ENCODE results near the gene PRAC1.
A peak's percentile ranks its signal among the peaks of the same experiment; 100 is the strongest.

Gene PRAC1

DNA sequence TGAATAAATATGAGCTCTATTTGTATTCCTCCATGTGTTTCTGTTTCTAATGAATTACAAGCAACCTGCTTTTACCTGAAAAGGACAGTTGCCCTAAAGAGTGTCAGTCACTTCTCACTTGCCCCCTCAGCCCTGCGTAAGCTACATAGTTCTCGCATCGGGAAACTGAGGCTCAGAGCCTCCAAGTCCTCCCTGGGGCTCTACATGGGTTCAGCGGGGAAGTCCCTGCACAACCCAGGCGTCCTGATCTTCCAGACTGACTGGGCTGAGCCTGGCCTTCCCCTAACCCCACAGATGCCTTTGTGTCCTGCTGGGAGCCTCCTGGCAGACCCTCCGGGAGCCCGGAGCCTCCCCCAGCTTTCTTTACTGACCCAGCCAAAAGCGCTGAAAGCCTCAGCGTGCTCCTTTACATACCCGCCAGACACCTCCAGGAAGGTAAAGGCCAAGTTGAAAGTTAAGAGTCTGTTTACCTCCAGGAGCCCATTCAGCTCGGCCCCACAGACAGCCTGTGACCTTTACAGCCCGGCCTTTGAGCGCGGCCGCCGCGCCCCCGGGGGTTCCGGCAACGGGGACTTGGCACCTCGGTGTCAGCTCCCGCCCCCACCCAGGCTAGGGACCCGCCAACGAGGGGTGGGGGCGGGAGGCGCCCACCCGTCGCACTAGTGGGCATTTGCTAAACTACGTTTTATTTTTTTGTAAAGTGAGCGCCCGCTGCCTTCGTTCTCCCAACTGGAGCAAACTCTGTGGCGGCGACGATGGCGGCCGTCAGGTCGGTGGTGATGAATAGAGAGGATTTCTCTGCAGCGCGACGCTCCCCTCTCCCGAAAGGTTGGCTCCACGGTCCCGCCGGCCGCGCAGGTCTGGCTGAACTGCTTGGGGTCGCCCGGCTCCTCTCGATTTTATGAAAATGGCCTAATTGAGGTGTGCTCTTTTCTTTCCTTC lies 10.6 kb upstream of the PRAC1 start:
- no peaks in the 10 kb centered on the region for H3K36me3 ChIP-seq (ENCODE audit: control insufficient read depth in 1 of 2, insufficient read depth in 2 of 2, low read length in 2 of 2)
- no peaks in the 10 kb centered on the region for H3K9me3 ChIP-seq (ENCODE audit: control insufficient read depth in 1 of 2, low read length in 2 of 2)
- H3K27me3 ChIP-seq (ENCODE audit: control insufficient read depth in 1 of 2, insufficient read depth in 2 of 2, low read length in 2 of 2) = peaks cover 83 to 90% of the 10 kb centered on the region in 2 donors
- no peak overlapping the region for H3K27ac ChIP-seq (ENCODE audit: low read depth, low read length)
- H3K9ac ChIP-seq (ENCODE audit: low read depth in 1 of 2, low read length in 2 of 2) = no peak overlapping the region
- peaks cover 8 to 10% of the 10 kb centered on the region in 2 donors for H3K4me1 ChIP-seq (ENCODE audit: control insufficient read depth in 1 of 2, insufficient read depth in 2 of 2, low read length in 2 of 2)
- no peak overlapping the region for H3K4me3 ChIP-seq (ENCODE audit: low read depth in 1 of 2, low read length in 2 of 2)

- peaks cover 91 to 96% of the 10 kb centered on the region in 2 donors for H3K27me3 ChIP-seq (ENCODE audit: control insufficient read depth in 1 of 2, insufficient read depth in 2 of 2, low read length in 2 of 2)
- peaks cover 10 to 16% of the 10 kb centered on the region in 2 donors for H3K4me1 ChIP-seq (ENCODE audit: control insufficient read depth in 1 of 2, insufficient read depth in 2 of 2, low read length in 2 of 2)
- H3K4me3 ChIP-seq (ENCODE audit: low read depth in 1 of 2, low read length in 2 of 2) = no peak overlapping the region
- H3K27ac ChIP-seq (ENCODE audit: low read depth, low read length) = no peak overlapping the region
- no peaks in the 10 kb centered on the region for H3K9me3 ChIP-seq (ENCODE audit: control insufficient read depth in 1 of 2, low read length in 2 of 2)
- H3K9ac ChIP-seq (ENCODE audit: low read depth in 1 of 2, low read length in 2 of 2) = no peak overlapping the region
- no peaks in the 10 kb centered on the region for H3K36me3 ChIP-seq (ENCODE audit: control insufficient read depth in 1 of 2, insufficient read depth in 2 of 2, low read length in 2 of 2)
Measured at GRCh38 chr17:48731355-48731754, 9.0 kb upstream of the PRAC1 start.

DNA sequence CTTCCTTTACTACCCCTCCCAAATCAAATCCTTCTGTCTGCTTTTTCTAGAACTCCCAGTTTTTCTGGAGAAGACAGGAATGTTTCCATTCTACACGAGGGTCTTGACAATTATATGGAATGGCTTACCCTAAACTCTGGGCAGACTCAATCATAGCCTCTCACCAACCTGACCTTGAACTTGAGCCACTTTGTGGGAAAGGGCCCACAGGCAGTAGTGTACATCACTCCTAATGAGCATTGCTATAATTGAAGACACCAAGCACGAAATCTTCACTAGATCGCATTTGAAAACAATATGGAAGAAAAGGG lies 7.9 kb upstream of the PRAC1 start:
- Histone ChIP-seq H3K36me3 (ENCODE audit: control insufficient read depth in 1 of 2, insufficient read depth in 2 of 2, low read length in 2 of 2) (no peaks in the 10 kb centered on the region), H3K27me3 (ENCODE audit: control insufficient read depth in 1 of 2, insufficient read depth in 2 of 2, low read length in 2 of 2) (peaks cover 91 to 96% of the 10 kb centered on the region in 2 donors), H3K4me3 (ENCODE audit: low read depth in 1 of 2, low read length in 2 of 2) (no peak overlapping the region), H3K27ac (ENCODE audit: low read depth, low read length) (no peak overlapping the region), H3K9ac (ENCODE audit: low read depth in 1 of 2, low read length in 2 of 2) (no peak overlapping the region), H3K9me3 (ENCODE audit: control insufficient read depth in 1 of 2, low read length in 2 of 2) (no peaks in the 10 kb centered on the region), H3K4me1 (ENCODE audit: control insufficient read depth in 1 of 2, insufficient read depth in 2 of 2, low read length in 2 of 2) (peaks cover 14 to 17% of the 10 kb centered on the region in 2 donors)

DNA sequence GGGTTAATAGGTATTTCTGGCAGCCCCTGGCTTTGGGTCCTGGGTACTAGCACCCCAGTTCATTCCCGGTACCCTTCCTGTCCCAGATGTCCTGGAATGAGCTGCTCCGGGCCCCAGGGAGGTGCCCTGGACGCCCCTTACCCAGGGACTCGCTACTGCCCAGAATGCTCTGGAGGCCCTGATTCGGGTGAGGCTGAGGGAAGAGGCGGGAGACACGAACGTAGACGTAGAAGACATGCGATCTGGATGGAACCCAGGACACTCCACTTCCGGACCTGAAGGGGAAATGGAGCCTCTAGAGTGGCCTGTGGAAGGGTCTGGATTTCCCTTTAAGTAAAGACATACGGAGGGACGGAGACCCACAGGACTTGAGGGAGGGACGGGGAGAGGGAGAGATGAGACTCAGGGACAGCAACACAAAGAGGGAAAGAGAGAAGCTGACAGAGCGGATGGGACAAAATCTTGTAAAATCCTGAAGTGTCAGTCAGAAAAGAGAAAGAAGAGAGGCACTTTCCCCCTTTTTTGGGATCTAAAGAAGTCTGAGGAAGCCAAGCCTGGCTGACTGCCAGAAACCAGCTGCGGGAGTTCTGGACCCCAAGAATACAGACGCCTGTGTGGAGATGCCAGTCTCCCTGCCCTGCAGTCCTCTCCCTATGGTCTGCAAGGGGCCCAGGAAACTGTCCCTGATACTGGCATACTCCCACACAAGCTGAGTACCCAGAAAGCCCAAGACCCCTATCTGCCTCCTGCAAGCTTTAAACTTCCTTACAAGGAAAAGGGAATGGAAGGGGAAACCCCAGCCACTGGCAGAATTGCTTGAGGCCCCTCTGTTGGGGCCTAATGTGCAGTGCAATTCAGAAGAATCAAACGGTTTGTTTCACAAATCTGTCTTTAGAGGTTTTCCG lies 7.3 kb upstream of the PRAC1 start:
- peaks cover 91 to 96% of the 10 kb centered on the region in 2 donors for H3K27me3 ChIP-seq (ENCODE audit: control insufficient read depth in 1 of 2, insufficient read depth in 2 of 2, low read length in 2 of 2)

DNA sequence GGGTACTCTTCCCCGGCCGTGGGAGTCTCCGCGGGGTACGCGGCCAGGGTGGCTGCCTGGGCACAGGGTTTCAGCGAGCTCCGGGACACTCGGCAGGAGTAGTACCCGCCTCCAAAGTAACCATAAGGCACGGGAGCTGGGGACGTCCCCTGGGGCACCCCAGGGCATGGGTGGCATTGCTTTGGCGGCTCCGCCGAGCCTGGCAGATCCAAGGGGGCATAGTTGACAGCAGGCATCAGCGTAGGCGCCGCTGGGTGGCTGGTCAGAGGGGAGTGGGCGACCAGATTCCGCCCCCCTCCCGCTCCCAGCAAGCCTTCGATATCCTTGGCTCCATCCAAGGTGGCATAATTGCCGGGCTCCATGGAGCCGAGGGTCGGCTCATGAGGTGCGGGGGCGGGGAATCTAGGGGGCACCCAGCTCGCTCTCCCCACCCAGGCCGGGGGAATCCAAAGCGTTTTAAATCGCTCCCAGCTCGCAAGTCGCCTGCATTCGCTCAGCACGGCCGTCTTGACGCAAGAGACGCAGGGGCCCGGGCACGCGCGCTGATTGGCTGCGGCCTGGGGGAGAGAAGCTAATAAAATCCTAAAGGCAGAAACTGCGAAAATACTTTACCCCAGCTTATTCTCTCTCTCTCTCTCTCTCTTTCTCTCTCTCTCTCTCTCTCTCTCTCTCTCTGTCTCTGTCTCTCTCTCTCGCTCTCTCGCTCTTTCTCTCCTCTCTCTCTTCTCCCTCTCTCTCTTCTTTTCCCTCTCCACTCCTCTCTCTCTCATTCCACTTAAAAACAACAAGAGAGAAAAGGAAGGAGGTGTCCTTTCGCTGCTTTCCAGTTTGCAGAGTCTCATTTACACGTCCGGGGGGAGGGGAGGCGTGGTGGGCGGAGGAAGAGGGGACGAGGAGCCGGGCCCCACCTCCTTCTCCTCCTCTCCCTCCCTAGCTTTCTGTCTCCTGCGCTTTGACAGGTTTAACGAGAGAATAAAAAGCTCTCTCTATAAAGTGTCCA lies 6.2 kb upstream of the PRAC1 start, which contains the start of gene HOXB13:
Gene HOXB13, minus strand, starts transcription at position 519 of the 1,000 bp plus-strand sequence. Its CDS starts 157 bp downstream, at position 362.
- Histone ChIP-seq H3K4me3 (ENCODE audit: low read depth in 1 of 2, low read length in 2 of 2) (peak within 1 kb of the TSS in 1 of 2 donors; percentile 48), H3K27me3 (ENCODE audit: control insufficient read depth in 1 of 2, insufficient read depth in 2 of 2, low read length in 2 of 2) (peaks cover 91 to 96% of the 10 kb centered on the region in 2 donors)

More for the DNA sequence above, 7.3 kb upstream of the PRAC1 start:
- no peak overlapping the region for H3K27ac ChIP-seq (ENCODE audit: low read depth, low read length)
- H3K9me3 ChIP-seq (ENCODE audit: control insufficient read depth in 1 of 2, low read length in 2 of 2) = no peaks in the 10 kb centered on the region
- H3K4me3 ChIP-seq (ENCODE audit: low read depth in 1 of 2, low read length in 2 of 2) = no peak overlapping the region
- no peaks in the 10 kb centered on the region for H3K36me3 ChIP-seq (ENCODE audit: control insufficient read depth in 1 of 2, insufficient read depth in 2 of 2, low read length in 2 of 2)
- no peak overlapping the region for H3K9ac ChIP-seq (ENCODE audit: low read depth in 1 of 2, low read length in 2 of 2)
- peaks cover 20 to 23% of the 10 kb centered on the region in 2 donors for H3K4me1 ChIP-seq (ENCODE audit: control insufficient read depth in 1 of 2, insufficient read depth in 2 of 2, low read length in 2 of 2)

DNA sequence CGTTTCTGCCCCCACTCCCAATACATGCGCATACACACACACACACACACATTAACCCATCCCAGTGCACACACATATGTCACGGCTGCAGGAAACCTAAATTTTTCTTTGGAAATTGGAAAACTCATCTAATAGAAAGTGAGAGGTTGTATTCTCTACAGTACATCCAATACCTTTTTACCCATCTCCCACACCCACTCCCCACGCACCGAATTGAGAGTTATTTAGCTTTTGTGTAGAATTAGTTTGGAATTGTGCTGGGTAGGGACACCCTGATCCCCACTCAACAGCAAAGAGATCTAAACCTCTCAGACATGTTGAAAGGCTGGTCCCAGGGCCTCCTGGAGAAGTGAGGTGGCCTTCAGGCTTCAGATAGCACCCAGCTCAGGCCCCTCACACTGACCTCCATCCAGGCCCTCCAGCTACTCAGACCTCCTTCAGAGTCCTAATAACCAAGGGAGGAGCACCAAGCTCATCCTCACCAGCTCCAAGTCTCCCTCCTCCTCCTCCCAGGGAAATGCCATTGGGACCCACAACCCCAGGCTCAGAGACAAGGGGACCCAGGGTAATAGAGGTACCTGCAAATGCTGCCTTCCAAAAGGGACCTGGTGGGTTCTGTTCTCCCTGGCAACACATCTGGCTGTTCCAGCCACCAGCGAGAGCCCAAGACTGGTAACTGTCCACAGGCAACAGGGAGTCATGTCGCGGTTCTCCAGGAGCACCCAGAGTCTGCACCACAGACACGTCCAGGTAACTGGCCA lies 5.3 kb upstream of the PRAC1 start:
- peaks cover 28 to 34% of the 10 kb centered on the region in 2 donors for H3K4me1 ChIP-seq (ENCODE audit: control insufficient read depth in 1 of 2, insufficient read depth in 2 of 2, low read length in 2 of 2)
- no peak overlapping the region for H3K9ac ChIP-seq (ENCODE audit: low read depth in 1 of 2, low read length in 2 of 2)
- H3K36me3 ChIP-seq (ENCODE audit: control insufficient read depth in 1 of 2, insufficient read depth in 2 of 2, low read length in 2 of 2) = no peaks in the 10 kb centered on the region
- H3K27me3 ChIP-seq (ENCODE audit: control insufficient read depth in 1 of 2, insufficient read depth in 2 of 2, low read length in 2 of 2) = peaks cover 91 to 96% of the 10 kb centered on the region in 2 donors
- no peak overlapping the region for H3K4me3 ChIP-seq (ENCODE audit: low read depth in 1 of 2, low read length in 2 of 2)
- no peak overlapping the region for H3K27ac ChIP-seq (ENCODE audit: low read depth, low read length)
- no peaks in the 10 kb centered on the region for H3K9me3 ChIP-seq (ENCODE audit: control insufficient read depth in 1 of 2, low read length in 2 of 2)

More for the DNA sequence above, 6.2 kb upstream of the PRAC1 start, which contains the start of gene HOXB13:
- Histone ChIP-seq H3K9me3 (ENCODE audit: control insufficient read depth in 1 of 2, low read length in 2 of 2) (no peaks in the 10 kb centered on the region), H3K4me1 (ENCODE audit: control insufficient read depth in 1 of 2, insufficient read depth in 2 of 2, low read length in 2 of 2) (peaks cover 27 to 31% of the 10 kb centered on the region in 2 donors), H3K36me3 (ENCODE audit: control insufficient read depth in 1 of 2, insufficient read depth in 2 of 2, low read length in 2 of 2) (no peaks in the 10 kb centered on the region), H3K27ac (ENCODE audit: low read depth, low read length) (no peak within 1 kb of the TSS), H3K9ac (ENCODE audit: low read depth in 1 of 2, low read length in 2 of 2) (no peak within 1 kb of the TSS)

- H3K36me3 ChIP-seq (ENCODE audit: control insufficient read depth in 1 of 2, insufficient read depth in 2 of 2, low read length in 2 of 2) = no peaks in the 10 kb centered on the region
- no peak overlapping the region for H3K4me3 ChIP-seq (ENCODE audit: low read depth in 1 of 2, low read length in 2 of 2)
- H3K4me1 ChIP-seq (ENCODE audit: control insufficient read depth in 1 of 2, insufficient read depth in 2 of 2, low read length in 2 of 2) = peaks cover 28 to 34% of the 10 kb centered on the region in 2 donors
- no peak overlapping the region for H3K9ac ChIP-seq (ENCODE audit: low read depth in 1 of 2, low read length in 2 of 2)
- no peak overlapping the region for H3K27ac ChIP-seq (ENCODE audit: low read depth, low read length)
- peaks cover 92 to 96% of the 10 kb centered on the region in 2 donors for H3K27me3 ChIP-seq (ENCODE audit: control insufficient read depth in 1 of 2, insufficient read depth in 2 of 2, low read length in 2 of 2)
- H3K9me3 ChIP-seq (ENCODE audit: control insufficient read depth in 1 of 2, low read length in 2 of 2) = no peaks in the 10 kb centered on the region
Measured at GRCh38 chr17:48726916-48727286, 4.6 kb upstream of the PRAC1 start.

- Histone ChIP-seq H3K9ac (ENCODE audit: low read depth in 1 of 2, low read length in 2 of 2) (no peak overlapping the region), H3K4me1 (ENCODE audit: control insufficient read depth in 1 of 2, insufficient read depth in 2 of 2, low read length in 2 of 2) (peaks cover 28 to 34% of the 10 kb centered on the region in 2 donors), H3K4me3 (ENCODE audit: low read depth in 1 of 2, low read length in 2 of 2) (no peak overlapping the region), H3K27ac (ENCODE audit: low read depth, low read length) (no peak overlapping the region), H3K36me3 (ENCODE audit: control insufficient read depth in 1 of 2, insufficient read depth in 2 of 2, low read length in 2 of 2) (no peaks in the 10 kb centered on the region), H3K9me3 (ENCODE audit: control insufficient read depth in 1 of 2, low read length in 2 of 2) (no peaks in the 10 kb centered on the region), H3K27me3 (ENCODE audit: control insufficient read depth in 1 of 2, insufficient read depth in 2 of 2, low read length in 2 of 2) (peaks cover 88 to 92% of the 10 kb centered on the region in 2 donors)
Measured at GRCh38 chr17:48726114-48726915, 4.0 kb upstream of the PRAC1 start.

Measured in duodenal mucosa (tissue), 2 donors.